ENCODE measurements around the gene VPS52.
A peak's percentile ranks its signal among the peaks of the same experiment; 100 is the strongest.

VPS52 gene

DNA sequence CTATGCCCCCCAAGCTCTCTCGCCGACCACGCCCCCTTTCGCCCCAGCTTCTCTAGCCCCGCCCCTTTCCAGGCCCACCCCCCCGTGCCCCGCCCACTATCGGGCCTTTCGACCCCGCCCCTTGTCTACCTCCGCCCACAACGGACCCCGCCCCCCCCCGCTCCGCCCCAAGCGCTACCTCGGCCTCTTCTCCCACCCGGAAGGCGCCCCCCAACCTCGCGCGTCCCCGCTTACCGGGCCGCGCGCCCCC is 45.7 kb upstream of the VPS52 start:
- TF ChIP-seq, protein P1, sequence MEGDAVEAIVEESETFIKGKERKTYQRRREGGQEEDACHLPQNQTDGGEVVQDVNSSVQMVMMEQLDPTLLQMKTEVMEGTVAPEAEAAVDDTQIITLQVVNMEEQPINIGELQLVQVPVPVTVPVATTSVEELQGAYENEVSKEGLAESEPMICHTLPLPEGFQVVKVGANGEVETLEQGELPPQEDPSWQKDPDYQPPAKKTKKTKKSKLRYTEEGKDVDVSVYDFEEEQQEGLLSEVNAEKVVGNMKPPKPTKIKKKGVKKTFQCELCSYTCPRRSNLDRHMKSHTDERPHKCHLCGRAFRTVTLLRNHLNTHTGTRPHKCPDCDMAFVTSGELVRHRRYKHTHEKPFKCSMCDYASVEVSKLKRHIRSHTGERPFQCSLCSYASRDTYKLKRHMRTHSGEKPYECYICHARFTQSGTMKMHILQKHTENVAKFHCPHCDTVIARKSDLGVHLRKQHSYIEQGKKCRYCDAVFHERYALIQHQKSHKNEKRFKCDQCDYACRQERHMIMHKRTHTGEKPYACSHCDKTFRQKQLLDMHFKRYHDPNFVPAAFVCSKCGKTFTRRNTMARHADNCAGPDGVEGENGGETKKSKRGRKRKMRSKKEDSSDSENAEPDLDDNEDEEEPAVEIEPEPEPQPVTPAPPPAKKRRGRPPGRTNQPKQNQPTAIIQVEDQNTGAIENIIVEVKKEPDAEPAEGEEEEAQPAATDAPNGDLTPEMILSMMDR (conservative IDR thresholded peaks at IDR 0.05; ENCODE audit: low read depth, low read length), result no peak
- no peak for DNase-seq (ENCODE audit: low read depth)

DNA sequence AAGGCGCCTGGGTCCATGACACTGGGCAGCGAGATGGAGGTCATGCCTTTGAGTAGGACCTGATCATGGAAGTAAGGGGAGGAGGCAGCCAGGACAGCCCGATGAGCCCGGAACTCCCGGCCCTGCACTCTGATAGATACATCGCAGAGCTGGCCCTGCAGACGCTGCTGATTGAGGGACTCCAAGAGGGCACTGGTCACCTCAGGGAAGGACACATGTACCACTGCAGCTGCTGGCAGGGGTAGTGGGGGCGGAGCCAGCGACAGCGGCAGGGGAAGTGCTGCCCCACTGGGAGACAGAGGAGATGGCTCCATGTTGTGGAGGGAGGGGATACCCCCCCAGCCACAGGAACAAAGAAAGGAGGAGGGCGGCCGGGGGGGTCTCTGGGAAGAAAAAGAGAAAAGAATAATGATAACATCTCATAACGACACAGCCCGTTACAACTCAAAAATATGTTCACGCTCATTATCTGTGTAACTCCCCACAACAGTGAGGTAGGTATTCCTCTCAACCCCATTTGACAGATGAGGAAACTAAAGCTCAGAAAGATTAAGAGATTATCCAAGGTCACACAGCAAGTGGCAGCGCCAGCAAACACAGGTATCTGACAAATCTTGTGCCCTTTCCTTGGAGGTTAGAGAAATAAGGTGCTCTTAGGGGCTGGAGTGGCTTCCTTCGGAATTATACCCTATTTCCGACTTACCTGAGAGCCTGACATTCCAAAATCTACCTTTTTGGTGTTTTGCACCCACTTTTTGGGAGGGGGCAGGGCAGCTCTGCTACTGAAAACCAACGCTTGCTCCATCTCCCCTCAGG is 45.1 kb upstream of the VPS52 start:
- no peak for DNase-seq (ENCODE audit: low read depth)
- TF ChIP-seq, protein P1 (conservative IDR thresholded peaks at IDR 0.05; ENCODE audit: low read depth, low read length), result no peak
- peak overlapping the region; percentile 71 for H3K4me3 ChIP-seq (ENCODE audit: low read depth, low read length)

More for the DNA sequence above, 45.7 kb upstream of the VPS52 start:
- H3K4me3 ChIP-seq (ENCODE audit: low read depth, low read length), result peak overlapping the region; percentile 71

DNA sequence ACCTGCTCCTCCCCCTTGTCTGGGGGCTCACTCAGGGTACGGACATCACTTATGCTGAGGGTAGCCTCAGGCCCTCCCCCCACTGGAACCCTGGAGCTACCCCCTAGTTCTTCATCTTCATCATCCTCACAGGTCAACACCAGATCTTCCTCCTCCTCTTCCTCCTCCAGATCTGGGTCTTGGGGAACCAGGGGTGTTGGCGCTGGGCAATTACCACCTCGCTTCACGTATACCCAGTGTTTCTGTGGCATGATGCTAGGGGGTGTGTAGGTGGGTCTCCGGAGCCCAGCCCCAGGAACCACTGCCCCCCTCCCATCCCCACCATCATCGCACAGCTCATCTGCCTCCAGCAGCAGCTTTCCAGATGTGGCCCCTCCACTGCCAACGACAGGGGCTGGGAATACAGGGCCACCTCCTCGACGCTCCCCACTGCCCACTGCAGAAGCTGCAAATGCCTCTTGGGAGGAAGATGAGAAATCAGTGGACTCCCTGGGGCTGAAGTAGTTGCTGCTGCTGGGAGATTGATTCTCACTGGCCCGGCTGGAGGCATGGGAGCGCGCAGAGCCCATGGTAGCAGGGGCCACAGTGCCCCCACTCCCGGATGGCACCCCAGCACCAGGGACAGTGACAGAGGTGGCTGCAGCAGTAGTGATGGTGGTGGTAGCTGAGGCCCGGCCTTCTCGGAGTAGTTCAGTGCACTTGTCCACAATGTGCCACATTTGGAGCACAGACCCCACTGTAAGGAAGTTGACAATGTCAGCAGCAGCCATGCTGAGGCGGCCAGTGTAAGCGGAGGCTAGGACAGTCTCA is 44.3 kb upstream of the VPS52 start:
- no peak overlapping the region for H3K4me3 ChIP-seq (ENCODE audit: low read depth, low read length)
- TF ChIP-seq, protein P1 (conservative IDR thresholded peaks at IDR 0.05; ENCODE audit: low read depth, low read length), result no peak
- no peak for DNase-seq (ENCODE audit: low read depth)

GRCh38 chr6:33314943-33315792 is 43.5 kb upstream of the VPS52 start:
- TF ChIP-seq, protein P1 (conservative IDR thresholded peaks at IDR 0.05; ENCODE audit: low read depth, low read length), result no peak
- peak overlapping the region; percentile 92 for H3K4me3 ChIP-seq (ENCODE audit: low read depth, low read length)
- DNase-seq (ENCODE audit: low read depth), result peak; percentile 18

DNA sequence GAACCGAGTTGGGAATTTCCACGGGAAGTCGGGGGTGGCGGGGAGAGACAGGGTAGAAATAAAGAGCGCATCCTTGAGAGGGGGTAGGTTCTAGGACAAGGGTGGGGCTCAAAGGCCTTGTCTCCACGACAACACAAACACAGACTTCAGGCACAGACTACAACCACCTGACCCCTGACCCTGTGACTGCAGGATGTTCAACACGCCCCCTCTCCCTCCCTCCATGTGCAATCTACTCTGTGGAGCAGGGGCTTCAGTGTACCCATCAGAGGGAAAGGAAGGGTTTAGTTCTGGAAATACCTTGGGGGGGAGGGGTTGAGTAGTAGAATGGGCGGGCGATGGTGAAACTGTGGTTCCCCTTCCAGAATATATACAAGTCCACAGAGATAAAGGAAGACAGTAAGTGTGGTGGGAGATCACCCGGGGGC is 42.9 kb upstream of the VPS52 start:
- H3K4me3 ChIP-seq (ENCODE audit: low read depth, low read length), result peak overlapping the region; percentile 92
- TF ChIP-seq, protein P1 (conservative IDR thresholded peaks at IDR 0.05; ENCODE audit: low read depth, low read length), result no peak
- peak; percentile 85 for DNase-seq (ENCODE audit: low read depth)

DNA sequence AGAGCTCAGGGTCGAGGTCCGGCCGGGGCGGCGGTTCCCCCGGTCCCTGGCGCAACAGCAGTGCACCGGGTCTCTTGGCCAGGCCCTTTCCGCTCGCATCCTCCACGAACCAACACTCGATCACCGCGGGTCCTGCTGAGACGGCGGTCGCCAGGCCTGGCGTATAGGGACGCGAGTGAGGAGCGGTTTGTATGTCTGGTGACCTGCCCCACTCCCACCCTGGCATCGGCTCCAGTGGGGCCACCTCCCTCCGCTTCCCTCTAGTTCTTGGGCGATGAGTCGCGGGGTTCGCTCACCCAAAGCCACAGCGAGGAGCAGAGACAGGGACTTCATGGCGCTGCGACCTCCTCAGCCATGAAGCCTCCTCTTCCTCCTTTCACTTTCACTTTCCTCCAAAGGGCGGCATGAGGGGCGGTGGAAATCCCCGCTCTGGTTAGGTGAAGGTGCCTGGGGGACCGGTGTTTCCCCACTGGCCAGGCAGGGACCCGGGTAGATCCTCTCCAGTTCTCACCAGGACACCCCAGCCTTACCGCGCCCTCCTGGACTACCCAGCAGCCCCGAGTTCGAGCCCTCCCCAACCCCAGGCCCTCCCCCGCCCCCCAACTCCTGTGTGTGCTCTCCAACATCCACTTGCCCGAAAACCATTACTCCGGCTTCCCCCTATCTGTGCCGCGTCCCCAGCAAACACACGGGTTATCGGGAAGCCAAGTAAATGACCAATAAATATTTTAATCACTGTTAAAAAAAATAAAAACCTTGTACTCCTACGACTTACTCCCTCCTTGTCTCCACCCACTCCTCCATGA is 42.2 kb upstream of the VPS52 start, which contains the start of gene TAPBP:
Gene TAPBP, minus strand, starts transcription at position 370 of the 806 bp plus-strand sequence. Its CDS starts 37 bp downstream, at position 333.
- H3K4me3 ChIP-seq (ENCODE audit: low read depth, low read length), result peak within 1 kb of the TSS; percentile 92
- peak; percentile 75 for DNase-seq (ENCODE audit: low read depth)
- TF ChIP-seq, protein P1 (conservative IDR thresholded peaks at IDR 0.05; ENCODE audit: low read depth, low read length), result no peak

All from choroid plexus epithelial cell (primary cell).